Sigmoid colon (tissue), 7 donors: ENCODE measurements around the gene HOXB2. TPM values are rescaled to one million over a fixed set of nuclear protein-coding genes. Genes with fewer than 3 reads are reported as not detected.

Source experiments
- DNase-seq: peaks from one replicate; pipeline ENCODE4 v3.0.0-alpha.2; 2019
- H3K27ac ChIP-seq, 4 donors: fragments of 200-600 bp; sonication (generic); one replicate each; pipeline ENCODE4 v1.5.1; 2016 to 2019; ENCODE audit warnings: mild to moderate bottlenecking in 1 of 4
- H3K27me3 ChIP-seq, 3 donors: fragments of 200-600 bp; sonication (generic); one replicate each; pipeline ENCODE4 v1.5.1; 2019; ENCODE audit warnings: mild to moderate bottlenecking in 1 of 3
- H3K36me3 ChIP-seq, 4 donors: fragments of 200-600 bp; sonication (generic); one replicate each; pipeline ENCODE4 v1.5.1; 2016 to 2019
- H3K4me1 ChIP-seq, 4 donors: fragments of 200-600 bp; sonication (generic); one replicate each; pipeline ENCODE4 v1.5.1; 2017 to 2019
- H3K4me3 ChIP-seq, 4 donors: fragments of 200-600 bp; sonication (generic); one replicate each; pipeline ENCODE4 v1.5.1; 2017 to 2019; ENCODE audit warnings: mild to moderate bottlenecking in 2 of 4, moderate library complexity in 1 of 4
- H3K9me3 ChIP-seq, 4 donors: fragments of 200-600 bp in 3 of 4; sonication (generic) in 3 of 4; one replicate each; pipeline versions ENCODE4 v1.5.1 to v1.6.1; 2013 to 2019
- CTCF ChIP-seq, 4 experiments: fragments of 450-650 bp in 3 of 4; fragments of 200-600 bp in 1 of 4; IDR thresholded peaks; one replicate each; pipeline ENCODE4 v1.5.1; 2016 to 2019; ENCODE audit warnings: antibody characterized with exemption in 4 of 4, mild to moderate bottlenecking in 3 of 4, moderate library complexity in 2 of 4
- EP300 ChIP-seq, 4 donors: sonication (generic); formaldehyde crosslinking; IDR thresholded peaks; one replicate each; pipeline ENCODE4 v1.6.1; 2017; ENCODE audit warnings: antibody characterized with exemption in 4 of 4
- POLR2A ChIP-seq, 2 donors: fragments of 450-650 bp; IDR thresholded peaks; one replicate each; pipeline ENCODE4 v1.6.1; 2016; ENCODE audit warnings: antibody characterized with exemption in 2 of 2, mild to moderate bottlenecking in 2 of 2, moderate library complexity in 2 of 2
- POLR2AphosphoS5 ChIP-seq, 4 donors: sonication (generic); formaldehyde crosslinking; IDR thresholded peaks; one replicate each; pipeline ENCODE4 v1.6.1; 2017; ENCODE audit warnings: antibody characterized with exemption in 4 of 4
- WGBS, 2 donors: extraction: QIAGEN DNeasy Blood & Tissue Kit; methylation state at CpG; one replicate each; pipeline ENCODE4 v1.1.7; 2013; 5-methylcytosine and 5-hydroxymethylcytosine counted together
- intact Hi-C: fragments of 100-400 bp; cut with DNase I; formaldehyde crosslinking; loops from one replicate; pipeline ENCODE4 v1.15.1; 2023
- polyA plus RNA-seq, 3 donors: library from polyadenylated mRNA; stranded (reverse); fragments of 200-250 nt; gene quantifications; one replicate each; pipeline ENCODE4 v1.2.3, GENCODE V29; 2013
- total RNA-seq, 4 donors: library from RNA; depleted of rRNA; stranded (reverse); fragments of >200 nt; gene quantifications; one replicate each; pipeline ENCODE4 v1.1.0, GENCODE V29; 2016
- donor health status: healthy with polysubstance abuse.
- donor health status: Bipolar disorder and iron deficiency.
- donor health status: healthy.

The HOXB2 gene
- total and polyA plus RNA-seq, 7 donors = 1.6 to 86.1 (median 44.9) TPM

- H3K4me3 ChIP-seq = peak overlapping the region; percentile 32 to 52 (median 48)
- no peaks in the 10 kb centered on the region for H3K36me3 ChIP-seq
- WGBS, 2 donors = 85 to 88% methylated on average over 6 of the region's 6 CpGs
- H3K4me1 ChIP-seq = peaks cover 0 to 100% (median 99%) of the 10 kb centered on the region in 4 donors
- intact Hi-C loops = no loop called here
- H3K9me3 ChIP-seq = no peaks in the 10 kb centered on the region
- H3K27ac ChIP-seq = peak overlapping the region; percentile 94 to 99 (median 96)
- TF ChIP-seq EP300 (IDR thresholded peaks at IDR 0.05) (no peak), POLR2AphosphoS5 (IDR thresholded peaks at IDR 0.05) (peak in 2 of 4 donors; percentile 21 to 23)
- DNase-seq = no peak
- H3K27me3 ChIP-seq = no peaks in the 10 kb centered on the region
These were observed 18.5 kb upstream of the HOXB2 start for GRCh38 chr17:48563385-48563838.

- no peak for DNase-seq
- TF ChIP-seq POLR2AphosphoS5 (IDR thresholded peaks at IDR 0.05) (no peak), CTCF (IDR thresholded peaks at IDR 0.05) (no peak), EP300 (IDR thresholded peaks at IDR 0.05) (no peak), POLR2A (IDR thresholded peaks at IDR 0.05) (no peak)
- Histone ChIP-seq H3K9me3 (no peaks in the 10 kb centered on the region), H3K27ac (peak overlapping the region; percentile 94 to 99 (median 96)), H3K4me1 (peaks cover 0 to 100% (median 99%) of the 10 kb centered on the region in 4 donors), H3K36me3 (no peaks in the 10 kb centered on the region), H3K4me3 (peak overlapping the region in 2 of 4 donors; percentile 49 to 52), H3K27me3 (no peaks in the 10 kb centered on the region)
- WGBS, 2 donors = 83 to 89% methylated on average over 5 of the region's 5 CpGs
- intact Hi-C loops = no loop called here
These were observed 18.0 kb upstream of the HOXB2 start for GRCh38 chr17:48562934-48563333.

- Histone ChIP-seq H3K9me3 (no peaks in the 10 kb centered on the region), H3K27ac (peak overlapping the region; percentile 94 to 99 (median 96)), H3K27me3 (no peaks in the 10 kb centered on the region), H3K36me3 (no peaks in the 10 kb centered on the region), H3K4me3 (no peak overlapping the region), H3K4me1 (peaks cover 0 to 100% (median 99%) of the 10 kb centered on the region in 4 donors)
- no peak for TF ChIP-seq POLR2AphosphoS5 (IDR thresholded peaks at IDR 0.05)
- TF ChIP-seq CTCF (IDR thresholded peaks at IDR 0.05) = peak in 2 of 4 experiments; percentile 11 to 38
- TF ChIP-seq POLR2A (IDR thresholded peaks at IDR 0.05) = no peak
- no peak for TF ChIP-seq EP300 (IDR thresholded peaks at IDR 0.05)
- no peak for DNase-seq
- WGBS, 2 donors = 67% methylated on average over 15 of the region's 15 CpGs
- intact Hi-C loops = no loop called here
These were observed 17.2 kb upstream of the HOXB2 start for GRCh38 chr17:48561884-48562810.

- intact Hi-C loops = no loop called here
- peak overlapping the region; percentile 94 to 99 (median 96) for H3K27ac ChIP-seq
- DNase-seq = no peak
- H3K4me1 ChIP-seq = peaks cover 0 to 99% (median 95%) of the 10 kb centered on the region in 4 donors
- H3K36me3 ChIP-seq = no peaks in the 10 kb centered on the region
- TF ChIP-seq EP300 (IDR thresholded peaks at IDR 0.05) = no peak
- TF ChIP-seq POLR2AphosphoS5 (IDR thresholded peaks at IDR 0.05) = peak; percentile 60 to 83 (median 72)
- TF ChIP-seq POLR2A (IDR thresholded peaks at IDR 0.05) = peak in 1 of 2 donors; percentile 31
- WGBS, 2 donors = 81 to 88% methylated on average over 14 of the region's 14 CpGs
- peak overlapping the region in 3 of 4 donors; percentile 24 to 52 (median 51) for H3K4me3 ChIP-seq
- H3K9me3 ChIP-seq = no peaks in the 10 kb centered on the region
- H3K27me3 ChIP-seq = no peaks in the 10 kb centered on the region
These were observed 15.2 kb upstream of the HOXB2 start for GRCh38 chr17:48559840-48560817.

GRCh38 chr17:48559122-48559839 is 14.4 kb upstream of the HOXB2 start:
- intact Hi-C loops = no loop called here
- H3K4me1 ChIP-seq = peaks cover 0 to 98% (median 89%) of the 10 kb centered on the region in 4 donors
- peak overlapping the region; percentile 94 to 99 (median 96) for H3K27ac ChIP-seq
- H3K27me3 ChIP-seq = no peaks in the 10 kb centered on the region
- no peaks in the 10 kb centered on the region for H3K36me3 ChIP-seq
- TF ChIP-seq EP300 (IDR thresholded peaks at IDR 0.05) (no peak), CTCF (IDR thresholded peaks at IDR 0.05) (no peak), POLR2AphosphoS5 (IDR thresholded peaks at IDR 0.05) (no peak), POLR2A (IDR thresholded peaks at IDR 0.05) (no peak)
- WGBS, 2 donors = 80 to 85% methylated on average over 16 of the region's 16 CpGs
- DNase-seq = peak; percentile 55
- no peaks in the 10 kb centered on the region for H3K9me3 ChIP-seq
- H3K4me3 ChIP-seq = peak overlapping the region in 3 of 4 donors; percentile 24 to 52 (median 51)
